GM12892 (cell line): ENCODE measurements around the gene SGIP1.

Experiments
- POLR2A ChIP-seq: IDR thresholded peaks from 2 replicates; pipeline ENCODE4 v1.6.1; 2011; ENCODE audit warnings: low read depth, low read length, control low read depth
- POLR2AphosphoS5 ChIP-seq: IDR thresholded peaks from 2 replicates; pipeline ENCODE4 v1.6.1; 2011; ENCODE audit warnings: low read depth, low read length, control low read depth
- TAF1 ChIP-seq: IDR thresholded peaks from 2 replicates; pipeline ENCODE4 v1.6.1; 2011; ENCODE audit warnings: low read depth, mild to moderate bottlenecking, control low read depth, low read length, borderline replicate concordance

- TF ChIP-seq POLR2AphosphoS5, result no peak
- no peak for TF ChIP-seq TAF1
- TF ChIP-seq POLR2A, result no peak
Observed at GRCh38 chr1:66500301-66500700, 33.7 kb upstream of the SGIP1 start.
